Stimulated activated CD8-positive, alpha-beta memory T cell treated with anti-CD3 and anti-CD28 coated beads, Interleukin-15, amount 100 ng/mL, for 4 hours (primary cell): ENCODE data around the gene STX7.

Experiments
- DNase-seq, 2 donors: peaks; one replicate each; pipeline ENCODE4 v3.0.0-alpha.2; 2020; ENCODE audit warnings: low read depth in 2 of 2

STX7 gene

DNA sequence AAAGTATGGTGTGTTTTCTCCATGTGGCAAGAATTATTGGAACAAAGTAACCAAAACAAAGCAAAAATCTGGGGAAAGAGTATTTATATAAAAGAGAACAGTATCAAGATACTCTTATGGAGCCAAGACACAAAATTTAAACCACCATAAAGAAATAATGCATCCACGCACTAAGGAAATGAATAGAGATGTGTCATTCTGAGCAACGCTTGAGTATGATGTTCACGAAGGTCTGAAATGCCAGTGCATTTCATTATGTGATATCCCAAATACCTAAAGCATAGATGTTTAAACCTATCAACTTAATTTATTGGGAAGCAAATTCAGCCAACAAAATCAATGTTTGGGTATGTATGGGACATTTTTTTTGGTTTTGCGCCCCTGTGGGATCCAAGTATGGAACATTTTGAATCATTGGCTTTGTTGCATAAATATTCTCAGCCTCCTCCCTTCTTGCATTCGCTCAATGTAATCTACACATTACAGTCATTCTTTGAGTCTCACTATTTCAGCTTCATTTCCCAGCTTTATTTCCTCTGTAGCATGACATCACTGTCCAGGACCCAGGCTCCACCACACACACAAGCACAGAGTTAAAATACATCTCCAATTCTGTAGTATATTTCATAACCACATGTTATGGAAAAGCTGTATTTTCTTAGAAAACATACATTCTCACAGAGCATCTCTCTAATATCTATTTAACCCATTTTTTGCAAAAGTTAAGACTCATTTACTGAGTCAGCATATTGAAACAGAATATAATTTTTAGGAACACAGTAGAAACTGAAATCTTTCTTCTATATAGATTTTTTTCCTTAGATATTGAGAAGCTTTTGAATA, 100.0 kb downstream of the STX7 start:
- DNase-seq, result no peak

DNA sequence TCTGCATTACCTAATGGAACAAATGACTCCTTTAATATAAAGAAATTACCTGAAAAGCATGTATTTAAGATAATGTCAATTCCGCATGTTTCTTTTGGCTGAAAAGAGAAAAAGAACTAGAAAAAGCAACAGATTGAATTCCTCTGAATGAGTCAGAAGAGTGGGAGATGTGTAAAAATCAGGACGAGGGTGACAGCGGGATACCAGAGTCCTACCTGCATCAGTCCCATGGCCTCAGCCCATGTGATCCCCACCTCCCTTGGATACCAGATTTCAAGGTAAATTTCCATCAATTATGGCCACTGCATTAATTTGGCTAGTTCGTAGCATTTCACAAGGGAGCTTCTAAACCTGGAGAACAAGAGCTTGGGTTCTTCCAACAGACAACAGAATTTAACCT, 101.6 kb downstream of the STX7 start:
- DNase-seq, result no peak

DNA sequence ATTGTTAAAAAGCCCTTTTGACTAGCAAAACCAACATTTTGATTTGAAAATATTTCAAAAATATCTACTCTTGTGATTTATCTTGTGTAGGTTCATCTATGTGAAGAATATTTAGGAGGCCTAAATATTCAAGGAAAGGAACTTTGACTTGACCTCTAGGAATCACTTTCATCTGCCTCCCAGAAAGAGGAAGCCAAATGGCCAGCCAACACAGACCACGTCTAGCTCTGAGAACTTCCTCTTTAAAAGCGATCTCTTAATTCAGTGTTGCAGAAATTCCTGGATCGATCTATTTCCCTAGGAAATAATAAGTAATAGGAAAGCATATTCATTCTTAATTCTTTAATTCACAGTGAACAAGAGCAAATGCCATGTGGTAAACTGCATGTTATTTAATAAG, 102.1 kb downstream of the STX7 start:
- no peak for DNase-seq

GRCh38 chr6:132405143-132405915, 107.6 kb downstream of the STX7 start:
- no peak for DNase-seq

- DNase-seq, result no peak
Measured at GRCh38 chr6:132404736-132405135, 108.2 kb downstream of the STX7 start.

- DNase-seq, result no peak
Measured at GRCh38 chr6:132404330-132404729, 108.6 kb downstream of the STX7 start.

DNA sequence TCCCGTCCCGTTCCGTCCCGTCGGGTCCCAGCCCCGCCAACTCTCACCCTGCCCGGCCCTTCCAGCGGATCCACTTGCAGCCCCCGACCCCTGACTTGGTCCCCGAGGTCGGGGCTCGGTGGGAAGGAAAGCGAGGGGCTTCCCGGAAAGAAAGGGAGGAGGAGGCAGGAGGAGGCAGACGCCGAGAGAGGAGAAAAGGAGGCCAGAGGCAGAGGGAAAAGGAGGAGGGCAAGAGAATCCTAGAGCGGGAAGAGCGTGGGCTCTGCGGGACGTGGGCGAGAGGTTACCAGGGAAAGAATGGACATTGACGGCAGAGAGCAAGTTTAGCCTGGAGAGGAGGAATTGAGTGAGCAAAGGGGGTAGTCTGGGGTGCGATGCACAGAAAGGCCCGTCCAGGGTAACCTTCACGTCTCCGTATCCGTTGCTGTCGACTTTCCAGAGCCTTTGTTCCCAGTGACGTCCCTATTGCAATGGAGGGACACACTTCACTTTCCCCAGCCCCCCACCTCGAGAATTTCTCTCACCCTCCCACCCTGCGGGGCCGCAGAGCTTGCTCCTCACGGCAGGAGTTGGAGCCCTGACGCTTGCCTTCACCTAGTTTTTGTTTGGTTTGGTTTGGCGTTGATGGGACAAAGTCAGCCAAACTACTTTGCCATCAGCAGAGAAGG, 111.2 kb downstream of the STX7 start:
- DNase-seq, result no peak

DNA sequence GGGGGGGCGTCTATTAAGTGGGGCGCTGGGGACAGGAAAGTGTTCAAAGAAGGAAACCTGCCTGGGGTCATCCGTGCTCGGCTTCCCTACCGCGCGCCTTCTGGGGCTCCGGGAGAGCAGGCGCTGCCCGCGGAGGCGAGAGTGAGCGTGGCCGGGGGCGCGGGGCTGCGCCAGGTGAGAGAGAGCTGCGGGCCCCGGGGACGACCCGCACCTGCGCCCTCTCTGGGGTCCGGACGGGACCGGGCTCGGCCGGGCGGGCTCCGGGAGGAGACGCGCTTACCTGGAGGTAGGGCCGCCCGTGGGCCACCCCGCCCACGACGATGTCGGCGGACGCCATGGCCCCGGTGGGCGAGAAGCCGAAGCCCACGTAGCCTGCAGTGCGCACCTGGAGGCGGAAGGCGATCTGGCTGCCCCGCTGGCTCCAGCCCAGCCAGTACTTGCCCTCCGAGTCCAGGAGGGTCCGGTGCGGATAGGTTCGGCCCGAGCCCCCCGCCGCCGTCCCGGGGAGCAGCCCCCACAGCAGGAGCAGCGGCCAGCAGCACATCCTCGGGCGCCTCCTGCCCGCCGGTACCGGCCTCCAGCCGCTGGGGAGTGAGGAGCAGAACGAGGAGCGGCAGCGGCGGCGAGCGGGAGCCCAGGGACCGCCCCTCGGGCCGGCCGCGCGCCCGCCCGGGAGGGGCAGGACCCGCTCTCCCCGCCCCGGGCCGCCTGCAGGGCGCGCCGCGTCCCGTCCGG, 111.9 kb downstream of the STX7 start, which contains the start of gene MOXD1:
MOXD1 (minus strand) TSS at position 593 of the 735 bp plus-strand sequence; CDS start at position 544, 49 bp downstream.
- DNase-seq, result no peak

DNA sequence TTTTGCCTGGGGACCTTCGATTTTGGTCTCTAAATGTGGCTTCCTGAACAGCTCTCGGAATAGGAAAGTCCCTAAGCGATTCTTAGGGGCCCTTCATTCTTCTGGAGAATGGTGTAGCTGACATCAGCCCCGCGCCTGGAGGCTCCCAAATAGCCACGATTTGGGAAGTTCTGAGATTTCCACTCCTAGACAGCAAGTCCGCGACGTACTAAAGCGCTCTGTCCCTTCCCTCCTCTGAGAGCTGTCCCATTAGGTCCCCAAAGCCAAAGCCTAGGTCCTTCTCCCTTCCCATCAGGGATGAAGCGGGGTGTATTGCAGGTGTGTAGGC, 112.4 kb downstream of the STX7 start:
- DNase-seq, result no peak

GRCh38 chr6:132399376-132400074, 113.4 kb downstream of the STX7 start:
- no peak for DNase-seq
